Fibroblast of skin of right biceps (primary cell): ENCODE data around the gene CAMP.

Source experiments
- DNase-seq: peaks from one replicate; pipeline ENCODE4 v3.0.0-alpha.2; 2013

CAMP gene

GRCh38 chr3:48215019-48215418 lies 8.3 kb upstream of the CAMP start:
- DNase-seq = no peak

GRCh38 chr3:48215466-48215865 lies 7.8 kb upstream of the CAMP start:
- no peak for DNase-seq

DNA sequence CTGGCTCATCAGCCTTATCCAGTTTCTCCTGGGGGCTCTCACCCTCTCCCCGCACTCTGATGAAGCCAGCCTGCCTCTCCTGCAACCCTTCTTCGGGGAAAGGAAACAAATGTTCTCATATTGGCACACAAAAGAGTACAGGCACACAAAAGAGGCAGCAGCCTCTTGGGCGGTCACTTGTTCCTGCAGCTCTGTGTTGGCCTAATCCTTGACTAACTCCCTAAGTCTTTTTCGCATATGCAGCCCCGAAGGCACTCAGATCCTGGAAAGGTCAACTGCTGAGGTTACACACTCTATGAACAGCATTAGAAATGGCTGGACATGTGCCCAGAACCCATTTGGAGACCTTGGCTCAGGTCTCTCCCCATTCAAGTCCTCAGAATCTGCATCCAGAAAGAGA lies 7.4 kb upstream of the CAMP start:
- DNase-seq = no peak

DNA sequence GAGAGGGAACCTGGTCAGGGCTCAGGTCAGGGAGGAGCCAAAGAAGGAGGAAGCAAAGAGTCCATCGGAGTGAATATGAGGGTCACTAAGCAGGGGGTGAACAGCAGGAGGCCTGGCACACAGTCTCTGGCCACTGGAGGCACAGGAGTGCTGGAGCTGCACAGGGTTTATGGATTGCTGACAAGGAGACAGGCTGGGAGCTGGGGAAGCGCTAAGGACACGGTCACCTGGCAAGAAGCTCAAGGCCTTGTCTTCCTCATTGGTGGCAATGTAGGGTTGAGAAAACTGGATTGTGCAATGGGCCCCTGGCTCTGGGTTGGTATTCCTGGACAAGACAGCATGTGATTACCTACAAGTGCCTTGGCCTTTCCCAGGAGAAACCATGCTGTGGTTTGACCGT lies 5.8 kb upstream of the CAMP start:
- no peak for DNase-seq

GRCh38 chr3:48218537-48218936 lies 4.8 kb upstream of the CAMP start:
- no peak for DNase-seq

DNA sequence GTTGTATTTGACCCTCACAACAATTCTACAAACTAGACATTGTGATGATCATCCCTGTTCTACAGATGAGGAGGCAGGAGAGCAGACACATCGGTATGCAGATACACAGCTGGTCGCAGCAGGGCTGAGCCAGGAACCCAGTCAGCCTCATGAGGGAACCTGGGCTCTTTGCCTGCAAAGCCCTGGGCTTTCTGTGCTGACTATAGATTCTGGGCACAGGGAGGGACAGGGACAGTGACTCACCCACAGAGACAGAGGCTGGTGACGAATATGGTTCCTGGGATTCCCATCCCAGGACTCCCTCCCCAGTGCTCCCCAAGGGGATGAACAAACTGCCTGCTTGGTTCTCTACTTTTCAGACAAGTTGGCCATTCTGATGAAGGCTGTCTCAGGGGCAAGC lies 3.8 kb upstream of the CAMP start:
- DNase-seq = no peak

- DNase-seq = no peak
Observed at GRCh38 chr3:48220746-48221145, 2.5 kb upstream of the CAMP start.

DNA sequence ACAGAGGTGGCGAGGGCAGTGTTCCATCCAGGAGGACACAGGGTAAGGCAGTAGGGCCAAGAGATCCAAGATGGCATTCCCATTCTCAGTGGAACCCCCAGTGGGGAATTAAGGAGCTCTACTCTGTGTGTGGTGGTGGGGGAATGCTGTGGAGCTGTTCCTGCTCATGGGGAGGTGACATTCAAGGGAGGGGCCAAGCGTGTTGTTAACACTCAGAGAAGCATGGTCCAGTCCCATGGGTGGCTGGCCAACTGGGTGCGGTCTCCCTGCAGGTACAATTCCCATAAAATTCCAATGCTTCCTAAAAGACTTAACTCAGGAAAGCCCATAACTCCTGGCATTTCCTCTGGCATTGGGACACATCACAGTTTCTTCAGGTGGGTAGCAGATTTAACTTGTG lies 2.3 kb downstream of the CAMP start:
- no peak for DNase-seq

DNA sequence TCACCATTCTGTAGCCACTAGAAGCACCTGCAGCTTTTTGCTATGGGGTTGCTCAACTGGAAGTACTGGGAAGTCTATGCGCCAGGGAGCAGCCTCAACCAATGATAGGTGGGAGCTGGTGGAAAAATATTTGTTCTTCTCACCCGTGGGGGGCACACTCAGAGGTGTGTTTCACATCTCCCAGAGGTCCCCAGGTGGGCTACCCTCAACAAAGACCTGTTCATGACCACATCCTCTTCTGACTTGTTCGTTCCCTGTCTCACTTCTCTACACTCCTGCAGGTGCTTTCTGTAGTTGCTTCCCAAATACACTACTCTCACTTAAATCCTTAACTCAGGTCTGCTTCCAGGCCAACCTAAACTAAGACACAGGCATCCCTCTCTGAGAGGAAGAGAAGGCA lies 3.6 kb downstream of the CAMP start:
- no peak for DNase-seq

GRCh38 chr3:48232232-48232631 lies 8.9 kb downstream of the CAMP start:
- no peak for DNase-seq

- DNase-seq = peak; percentile 74
Observed at GRCh38 chr3:48232734-48233133, 9.4 kb downstream of the CAMP start.

- DNase-seq = no peak
Observed at GRCh38 chr3:48233542-48233941, 10.2 kb downstream of the CAMP start.

- DNase-seq = no peak
Observed at GRCh38 chr3:48236531-48236930, 13.2 kb downstream of the CAMP start.

DNA sequence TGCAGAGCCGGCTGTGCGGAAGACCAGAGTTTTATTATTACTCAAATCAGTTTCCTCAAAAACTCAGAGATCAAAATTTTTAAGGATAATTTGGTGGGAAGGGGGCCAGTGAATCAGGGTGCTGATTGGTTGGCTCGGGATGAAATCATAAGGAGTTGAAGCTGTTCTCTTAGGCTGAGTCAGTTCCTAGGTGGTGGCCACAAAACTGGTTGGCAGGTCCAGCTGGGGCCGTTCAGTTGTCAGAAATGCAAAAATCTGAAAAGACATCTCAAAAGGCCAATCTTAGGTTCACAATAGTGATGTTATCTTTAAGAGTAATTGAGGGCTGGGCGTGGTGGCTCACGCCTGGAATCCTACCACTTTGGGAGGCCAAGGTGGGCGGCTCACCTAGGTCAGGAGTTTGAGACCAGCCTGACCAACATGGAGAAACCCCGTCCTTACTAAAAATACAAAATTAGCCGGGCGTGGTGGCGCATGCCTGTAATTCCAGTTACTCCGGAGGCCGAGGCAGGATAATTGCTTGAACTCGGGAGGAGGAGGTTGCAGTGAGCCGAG lies 15.3 kb downstream of the CAMP start:
- DNase-seq = no peak

DNA sequence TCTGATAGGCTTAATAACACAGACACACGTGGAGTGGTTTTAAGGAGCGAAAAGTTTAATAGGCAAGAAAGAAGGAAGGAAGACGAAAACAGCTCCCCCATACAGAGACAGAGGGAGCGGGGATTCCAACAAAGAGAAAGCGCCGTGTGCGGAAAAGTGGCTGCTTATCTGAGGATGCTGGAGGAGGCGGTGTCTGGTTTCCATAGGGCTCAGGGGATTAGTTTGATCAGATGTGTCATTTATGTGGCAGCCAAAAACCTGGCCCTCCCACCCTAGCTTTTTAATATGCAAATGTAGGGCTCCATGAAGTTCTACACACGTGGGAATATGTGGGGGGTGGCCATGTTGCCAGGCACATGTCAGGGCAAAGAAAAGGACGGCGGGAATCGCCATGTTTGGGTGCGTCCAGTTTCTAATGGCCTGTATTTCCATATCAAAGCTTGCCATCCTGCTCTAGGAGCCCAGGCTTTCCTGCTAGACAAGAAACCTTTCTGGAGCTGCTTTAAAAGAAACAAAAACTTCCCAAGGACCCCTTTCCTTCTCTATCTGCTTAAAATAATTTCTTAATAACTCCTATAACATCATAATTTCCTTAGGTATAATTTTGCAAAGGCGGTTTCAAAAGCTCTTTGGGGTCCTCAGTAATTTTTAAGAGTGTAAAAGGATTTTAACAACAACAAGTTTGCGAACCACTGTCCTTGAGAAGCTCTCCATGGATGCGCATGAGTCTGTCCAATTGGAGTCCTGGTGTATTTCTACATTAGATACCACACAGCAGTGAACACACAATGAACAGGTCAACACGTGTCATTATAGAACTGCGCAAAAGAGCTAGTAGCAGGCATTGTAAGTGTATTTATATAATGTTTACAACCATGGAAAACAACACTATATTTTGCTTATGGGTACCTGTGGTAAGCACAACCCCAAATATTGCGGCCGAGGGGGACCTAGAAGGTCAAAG lies 17.0 kb downstream of the CAMP start:
- DNase-seq = no peak

DNA sequence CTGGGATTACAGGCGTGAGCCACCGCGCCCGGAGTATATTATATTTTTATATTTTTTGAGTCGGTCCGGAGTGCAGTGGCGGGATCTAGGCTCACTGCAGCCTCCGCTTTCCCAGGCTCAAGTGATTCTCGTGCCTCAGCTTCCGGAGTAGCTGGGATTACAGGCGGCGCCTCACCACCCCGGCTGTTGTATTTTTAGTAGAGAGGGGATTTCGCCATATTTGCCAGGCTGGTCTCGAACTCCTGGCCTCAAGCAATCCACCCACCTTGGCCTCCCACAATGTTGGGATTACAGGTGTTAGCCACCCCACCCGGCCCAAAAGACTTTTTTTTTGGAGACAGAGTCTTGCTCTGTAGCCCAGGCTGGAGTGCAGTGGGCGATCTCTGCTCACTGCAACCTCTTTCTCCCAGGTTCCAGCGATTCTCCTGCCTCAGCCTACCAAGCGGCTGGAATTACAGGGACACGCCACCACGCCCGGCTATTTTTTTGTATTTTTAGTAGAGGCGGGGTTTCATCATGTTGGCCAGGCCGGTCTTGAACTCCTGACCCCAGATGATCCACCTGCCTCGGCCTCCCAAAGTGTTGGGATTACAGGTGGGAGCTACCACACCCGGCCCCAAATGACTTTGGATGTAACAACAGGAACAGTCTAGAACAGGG lies 18.6 kb downstream of the CAMP start:
- no peak for DNase-seq

GRCh38 chr3:48243886-48244285 lies 20.6 kb downstream of the CAMP start:
- DNase-seq = no peak

- no peak for DNase-seq
Observed at GRCh38 chr3:48244461-48244860, 21.2 kb downstream of the CAMP start.

GRCh38 chr3:48245136-48245535 lies 21.8 kb downstream of the CAMP start:
- DNase-seq = no peak

GRCh38 chr3:48247401-48247811 lies 24.1 kb downstream of the CAMP start:
- DNase-seq = peak; percentile 61

DNA sequence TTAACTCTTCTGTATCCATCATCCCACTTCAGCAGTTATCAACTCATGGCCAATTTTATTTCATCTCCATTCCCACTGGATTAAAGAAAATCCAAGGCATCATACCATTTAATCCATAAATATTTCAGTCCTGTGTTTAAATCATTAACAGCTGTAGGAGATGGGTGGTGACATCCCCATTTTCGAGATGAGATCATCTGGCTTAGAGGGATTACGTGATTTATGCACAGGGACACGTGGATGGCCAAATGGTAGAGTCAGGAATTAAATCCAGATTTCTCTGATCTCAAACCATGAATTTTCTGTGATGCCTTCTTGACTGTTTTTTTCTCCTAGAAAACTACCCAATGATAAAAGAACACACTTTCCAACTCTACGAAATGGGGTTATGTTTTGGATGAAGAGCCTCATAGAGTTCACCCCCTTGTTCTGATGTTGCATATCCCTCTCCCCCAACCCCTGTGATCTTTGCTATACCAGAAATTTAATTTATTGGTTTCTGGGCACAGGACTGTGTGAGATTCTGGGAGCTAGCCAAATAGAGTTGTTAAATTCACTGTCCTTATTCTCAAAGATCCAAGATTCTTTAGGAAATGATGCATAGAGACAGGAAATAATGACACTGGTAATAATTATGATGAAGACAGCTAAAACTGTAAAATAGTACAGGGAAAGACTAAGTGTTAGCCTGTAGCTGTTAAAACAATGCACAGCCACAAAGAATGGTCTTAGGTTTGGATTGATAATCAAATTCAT lies 25.0 kb downstream of the CAMP start:
- peak; percentile 84 for DNase-seq

GRCh38 chr3:48256557-48256956 lies 33.3 kb downstream of the CAMP start:
- no peak for DNase-seq

GRCh38 chr3:48258530-48258929 lies 35.2 kb downstream of the CAMP start:
- DNase-seq = no peak
